ENCODE results near the gene ABCC1.
"Not testable (repeated sequence)": the region's sequence is repeated elsewhere in the genome, so short reads cannot be mapped to it uniquely, and the experiment has no call there.

The ABCC1 gene

DNA sequence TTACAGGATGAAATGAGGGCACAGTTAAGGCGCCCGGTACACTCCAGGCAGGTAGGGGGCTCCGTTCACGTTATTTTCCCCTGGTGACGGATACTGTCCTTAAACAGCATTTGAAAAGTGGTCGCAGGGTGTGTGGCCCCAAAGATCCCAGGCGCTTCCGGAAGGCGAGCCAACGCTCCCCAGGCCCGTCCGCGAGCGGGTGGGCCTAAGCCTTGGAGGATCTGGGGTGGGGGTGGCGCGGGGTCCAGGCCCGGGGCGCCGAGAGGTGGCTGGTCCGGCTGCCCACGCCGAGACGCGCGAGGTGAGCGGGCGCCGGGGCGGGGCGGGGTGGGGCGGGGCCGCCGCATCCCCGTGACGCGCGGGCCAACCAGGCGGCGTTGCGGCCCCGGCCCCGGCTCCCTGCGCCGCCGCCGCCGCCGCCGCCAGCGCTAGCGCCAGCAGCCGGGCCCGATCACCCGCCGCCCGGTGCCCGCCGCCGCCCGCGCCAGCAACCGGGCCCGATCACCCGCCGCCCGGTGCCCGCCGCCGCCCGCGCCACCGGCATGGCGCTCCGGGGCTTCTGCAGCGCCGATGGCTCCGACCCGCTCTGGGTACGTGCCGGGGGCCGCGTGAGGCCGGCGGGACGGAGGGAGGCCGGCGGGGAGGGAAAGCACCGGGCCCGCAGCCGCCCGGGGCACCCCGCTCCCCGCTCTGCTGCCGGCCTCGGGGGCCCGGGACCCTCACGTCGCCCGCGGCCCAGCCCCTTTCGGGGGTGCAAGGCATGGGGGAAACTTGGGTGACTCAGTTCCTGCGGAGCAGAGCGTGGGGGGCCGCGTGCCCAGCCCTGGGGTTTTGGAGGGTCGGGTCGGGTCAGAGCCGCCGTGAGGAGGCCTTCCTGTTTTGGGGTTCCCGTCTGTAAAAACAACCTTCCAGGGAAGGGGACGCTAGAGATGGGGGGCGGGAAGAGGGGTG lies at the start of gene ABCC1:
Gene ABCC1, plus strand, starts transcription at position 407 of the 951 bp plus-strand sequence. Its CDS starts 136 bp downstream, at position 543.
- peak; percentile 76 for DNase-seq
- ATAC-seq: peak; percentile 73

DNA sequence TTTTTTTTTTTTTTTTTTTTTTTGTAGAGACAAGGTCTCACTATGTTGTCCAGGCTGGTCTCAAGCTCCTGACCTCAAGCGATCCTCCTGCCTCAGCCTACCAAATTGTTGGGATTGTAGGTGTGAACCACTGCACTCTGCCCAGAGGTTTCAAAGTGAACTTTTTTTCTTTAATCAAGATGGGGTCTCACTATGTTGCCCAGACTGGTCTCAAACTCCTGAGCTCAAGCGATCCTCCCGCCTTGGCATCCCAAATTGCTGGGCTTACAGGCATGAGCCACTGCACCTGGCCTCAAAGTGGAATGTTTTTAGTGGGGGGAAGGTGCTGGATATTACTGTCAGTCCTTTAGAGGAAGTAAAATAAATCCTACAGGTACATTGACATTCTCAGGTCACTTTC lies 49.1 kb upstream of the ABCC1 start:
- DNase-seq (no peak), ATAC-seq (no peak)

DNA sequence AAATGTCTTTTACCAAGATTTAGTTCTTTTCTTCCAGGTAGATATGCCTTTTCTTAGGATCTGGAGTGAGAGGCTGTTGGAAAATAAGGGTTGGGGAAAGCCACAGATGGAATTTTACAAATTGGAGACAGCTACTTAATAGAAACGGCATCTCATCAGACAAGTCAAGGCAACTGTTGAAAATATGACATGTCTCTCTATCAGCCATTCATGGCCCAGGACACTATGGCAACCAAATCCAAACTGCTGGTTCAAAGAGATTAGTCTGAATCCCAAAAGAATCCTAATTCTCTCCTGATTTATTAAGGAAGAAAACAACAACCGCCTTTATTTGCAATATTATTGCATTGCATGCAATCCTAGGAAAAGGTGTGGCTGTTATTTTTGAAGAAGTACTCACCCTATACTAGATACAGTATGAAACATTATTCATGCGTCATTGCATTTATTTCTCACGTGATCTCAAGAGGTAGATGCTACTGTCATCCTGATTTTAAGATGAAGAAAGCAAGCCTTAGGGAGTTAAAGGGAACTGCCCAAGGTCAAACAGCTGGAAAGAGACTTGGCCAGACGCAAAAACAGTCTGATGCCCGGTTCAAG lies 48.4 kb upstream of the ABCC1 start:
- DNase-seq: no peak
- ATAC-seq: no peak

DNA sequence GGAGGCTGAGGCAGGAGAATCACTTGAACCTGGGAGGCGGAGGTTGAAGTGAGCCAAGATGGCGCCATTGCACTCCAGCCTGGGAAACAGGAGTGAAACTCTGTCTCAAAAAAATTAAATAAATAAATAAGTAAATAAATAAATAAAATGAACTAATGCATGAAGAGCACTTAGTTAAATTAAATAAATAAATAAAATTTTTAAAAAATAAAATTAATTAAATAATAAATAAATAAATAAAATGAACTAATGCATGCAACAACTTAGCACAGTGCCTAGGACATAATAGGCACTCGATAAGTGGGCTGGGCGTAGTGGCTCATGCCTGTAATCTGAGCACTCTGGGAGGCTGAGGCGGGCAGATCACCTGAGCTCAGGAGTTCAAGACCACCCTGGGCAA lies 45.5 kb upstream of the ABCC1 start:
- DNase-seq (no peak), ATAC-seq (no peak)

DNA sequence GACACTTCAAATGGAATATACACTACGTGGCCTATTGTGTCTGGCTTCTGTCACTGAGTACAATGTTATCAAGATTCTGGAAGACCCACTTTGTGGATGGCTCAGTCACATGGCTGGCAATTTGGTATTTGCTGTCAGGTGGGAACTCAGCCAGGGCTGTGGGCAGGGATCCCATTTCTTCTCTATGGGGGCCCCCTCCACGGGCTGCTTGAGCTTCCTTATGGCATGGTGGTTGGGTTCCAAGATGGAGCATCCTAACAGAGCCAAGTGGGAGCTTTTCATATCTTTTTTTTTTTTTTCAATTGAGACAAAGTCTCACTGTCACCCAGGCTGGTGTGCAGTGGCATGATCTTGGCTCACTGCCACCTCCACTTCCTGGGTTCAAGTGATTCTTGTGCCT lies 43.0 kb upstream of the ABCC1 start:
- ATAC-seq (no peak), DNase-seq (no peak)

DNA sequence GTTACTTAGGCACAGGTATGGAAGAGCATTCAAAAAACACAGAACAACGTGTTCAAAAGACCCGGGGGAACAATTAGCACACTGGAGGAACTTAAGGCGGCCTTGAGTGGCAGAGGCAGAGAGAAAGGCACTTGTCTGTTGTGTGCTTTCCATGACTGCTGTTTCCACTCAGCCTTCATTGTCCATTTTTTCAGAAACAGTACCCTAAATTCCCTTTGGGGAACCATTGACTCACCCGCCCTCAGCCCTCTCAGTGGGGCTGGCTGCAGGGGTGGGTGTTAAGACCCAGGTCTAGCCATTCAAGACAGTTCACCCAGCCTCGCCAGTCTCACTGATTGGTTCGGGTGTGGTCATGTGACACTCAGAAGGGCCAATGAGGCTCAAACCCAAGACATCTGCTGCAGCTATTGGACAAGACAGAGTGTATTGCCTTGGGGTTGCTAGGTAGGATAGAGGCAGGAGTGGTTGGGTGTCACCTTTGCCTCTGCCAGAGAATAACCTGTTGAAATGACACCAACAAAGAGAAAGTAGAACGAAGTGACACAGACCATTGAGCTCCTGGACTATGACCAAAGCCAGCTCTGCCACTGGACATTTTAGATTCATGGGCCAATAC lies 41.4 kb upstream of the ABCC1 start:
- DNase-seq: peak; percentile 52
- peak; percentile 99 for ATAC-seq

DNA sequence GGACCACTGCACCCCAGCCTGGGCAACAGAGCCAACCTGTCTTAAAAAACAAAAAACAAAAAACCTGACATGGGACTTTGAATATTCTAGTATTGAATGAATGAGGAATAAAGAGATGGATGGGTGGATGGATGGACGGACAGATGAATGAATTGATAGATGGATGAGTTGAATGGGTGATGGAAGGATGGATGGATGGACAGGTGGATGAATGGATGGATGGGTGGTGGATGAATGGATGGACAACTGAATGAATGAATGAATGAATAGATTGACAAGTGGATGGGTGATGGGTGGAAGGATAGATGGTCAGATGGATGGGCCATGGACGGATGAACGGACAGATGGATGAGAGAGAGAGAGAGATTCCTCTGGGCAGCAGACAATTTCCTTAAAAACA lies 38.2 kb upstream of the ABCC1 start:
- no peak for ATAC-seq
- DNase-seq: no peak

DNA sequence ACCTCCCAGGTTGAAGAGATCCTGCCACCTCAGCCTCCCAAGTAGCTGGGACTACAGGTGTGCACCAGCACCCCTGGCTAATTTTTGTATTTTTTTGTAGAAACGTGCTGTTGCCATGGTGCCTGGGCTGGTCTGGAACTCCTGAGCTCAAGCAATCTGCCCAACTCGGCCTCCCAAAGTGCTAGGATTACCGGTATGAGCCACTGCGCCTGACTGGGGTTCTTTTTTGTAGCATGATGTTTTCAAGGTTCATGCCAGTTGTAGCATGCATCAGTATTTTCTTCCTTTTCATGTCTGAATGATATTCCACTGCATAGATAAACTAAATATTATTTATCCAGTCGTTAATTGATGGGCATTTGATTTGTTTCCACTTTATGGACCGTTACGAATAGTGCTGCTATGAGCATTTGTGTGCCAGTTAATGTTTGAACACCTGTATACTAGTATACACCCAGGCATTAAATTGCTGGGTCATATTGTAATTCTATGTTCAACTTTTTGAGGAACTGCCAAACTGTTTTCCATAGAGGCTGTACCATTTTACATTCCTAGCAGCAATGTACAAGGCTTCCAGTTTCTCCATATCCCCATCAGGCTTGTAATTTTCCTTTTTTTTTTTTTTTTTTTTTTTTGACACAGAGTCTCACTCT lies 36.2 kb upstream of the ABCC1 start:
- ATAC-seq: no peak
- DNase-seq: no peak

DNA sequence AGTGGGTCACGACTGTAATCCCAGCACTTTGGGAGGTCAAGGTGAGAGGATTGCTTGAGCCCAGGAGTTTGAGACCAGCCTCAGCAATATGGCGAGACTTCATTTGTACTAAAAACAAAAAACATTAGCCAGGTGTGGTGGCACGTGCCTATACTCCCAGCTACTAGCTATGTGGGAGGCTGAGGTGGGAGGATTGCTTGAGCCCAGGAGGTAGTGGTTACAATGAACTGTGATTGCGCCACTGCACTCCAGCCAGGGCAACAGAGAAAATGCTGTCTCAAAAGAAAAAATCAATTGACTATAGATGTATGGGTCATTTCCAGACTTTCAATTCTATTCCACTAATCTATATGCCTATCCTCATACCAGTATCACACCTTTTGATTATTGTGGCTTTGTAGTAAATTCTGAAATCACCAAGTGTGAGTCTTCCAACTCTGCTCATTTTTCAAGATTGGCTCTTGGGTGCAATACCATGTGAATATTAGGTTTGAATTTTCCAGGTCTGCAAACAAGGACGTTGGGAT lies 33.8 kb upstream of the ABCC1 start:
- DNase-seq (no peak), ATAC-seq (no peak)

DNA sequence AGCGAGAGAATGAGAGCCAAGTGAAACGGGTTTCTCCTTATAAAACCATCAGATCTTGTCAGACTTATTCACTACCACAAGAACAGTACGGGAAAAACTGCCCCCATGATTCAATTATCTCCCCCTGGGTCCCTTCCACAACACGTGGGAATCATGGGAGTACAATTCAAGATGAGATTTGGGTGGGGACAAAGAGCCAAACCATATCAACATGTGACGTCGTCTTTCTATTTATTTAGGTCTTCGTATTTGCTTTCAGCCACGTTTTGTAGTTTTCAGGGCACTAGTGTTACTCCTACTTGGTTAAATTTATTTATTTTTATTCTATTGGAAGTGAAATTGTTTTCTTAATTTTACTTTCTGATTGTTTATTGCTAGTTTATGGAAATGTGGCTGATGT lies 33.1 kb upstream of the ABCC1 start:
- ATAC-seq (no peak), DNase-seq (no peak)

DNA sequence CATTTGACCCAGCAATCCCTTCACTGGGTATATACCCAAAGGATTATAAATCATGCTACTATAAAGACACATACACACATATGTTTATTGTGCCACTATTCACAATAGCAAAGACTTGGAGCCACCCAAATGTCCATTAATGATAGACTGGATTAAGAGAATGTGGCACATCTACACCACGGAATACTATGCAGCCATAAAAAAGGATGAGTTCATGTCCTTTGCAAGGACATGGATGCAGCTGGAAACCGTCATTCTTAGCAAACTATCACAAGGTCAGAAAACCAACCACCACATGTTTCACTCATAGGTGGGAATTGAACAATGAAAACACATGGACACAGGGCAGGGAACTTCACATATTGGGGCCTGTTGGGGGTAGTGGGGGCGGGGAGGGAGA lies 31.1 kb upstream of the ABCC1 start:
- not testable (repeated sequence) for DNase-seq, ATAC-seq

DNA sequence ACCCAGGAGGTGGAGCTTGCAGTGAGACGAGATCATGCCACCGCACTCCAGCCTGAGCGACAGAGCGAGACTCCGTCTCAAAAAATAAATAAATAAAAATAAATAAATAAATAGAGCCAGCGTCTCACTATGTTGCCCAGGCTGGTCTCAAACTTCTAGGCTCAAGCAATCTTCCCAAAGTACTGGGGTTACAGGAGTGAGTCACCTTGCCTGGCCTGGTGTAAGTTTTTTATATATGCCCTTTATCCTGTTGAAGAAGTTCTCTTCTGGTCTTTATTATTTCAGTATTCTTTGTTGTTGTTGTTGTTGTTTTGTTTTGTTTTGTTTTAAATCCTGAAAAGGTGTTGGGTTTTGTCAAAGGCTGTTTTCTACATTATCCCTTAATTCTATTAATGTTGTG lies 30.1 kb upstream of the ABCC1 start:
- DNase-seq: no peak
- no peak for ATAC-seq

DNA sequence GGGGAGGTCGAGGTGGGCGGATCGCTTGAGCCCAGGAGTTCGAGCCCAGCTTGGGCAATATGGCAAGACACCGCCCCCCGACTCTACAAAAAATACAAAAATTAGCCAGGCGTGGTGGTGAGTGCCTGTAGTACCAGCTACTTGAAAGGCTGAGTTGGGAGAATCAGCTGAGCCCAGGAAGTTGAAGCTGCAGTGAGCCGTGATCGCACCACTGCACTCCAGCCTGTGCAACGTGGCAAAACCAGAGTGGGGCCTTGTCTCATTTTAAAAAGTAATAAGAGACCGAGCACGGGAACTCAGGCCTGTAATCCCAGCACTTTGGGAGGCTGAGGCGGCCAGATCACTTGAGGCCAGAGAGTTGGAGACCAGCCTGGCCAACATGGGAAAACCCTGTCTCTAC lies 24.4 kb upstream of the ABCC1 start:
- ATAC-seq: no peak

DNA sequence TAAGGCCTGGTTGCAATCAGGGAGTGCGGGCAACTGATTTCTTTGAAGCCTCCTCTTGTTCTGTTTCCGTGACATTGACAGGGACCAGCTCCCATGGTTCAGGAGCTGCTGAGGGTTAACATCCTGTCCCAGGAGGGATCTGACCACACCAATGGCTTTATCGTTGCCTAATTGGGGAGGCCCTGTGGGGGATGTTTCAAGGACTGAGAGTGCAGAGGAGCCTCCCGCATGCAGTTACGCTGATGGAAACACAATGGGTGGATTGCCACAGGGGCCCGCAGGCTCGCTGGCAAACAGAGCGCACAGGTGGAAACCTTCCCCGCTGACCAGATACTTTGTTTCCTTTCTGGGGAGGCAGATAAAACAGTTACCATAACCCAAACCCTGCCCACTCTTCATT lies 23.8 kb upstream of the ABCC1 start:
- ATAC-seq (no peak), DNase-seq (no peak)

More for the DNA sequence above, 24.4 kb upstream of the ABCC1 start:
- DNase-seq: no peak

DNA sequence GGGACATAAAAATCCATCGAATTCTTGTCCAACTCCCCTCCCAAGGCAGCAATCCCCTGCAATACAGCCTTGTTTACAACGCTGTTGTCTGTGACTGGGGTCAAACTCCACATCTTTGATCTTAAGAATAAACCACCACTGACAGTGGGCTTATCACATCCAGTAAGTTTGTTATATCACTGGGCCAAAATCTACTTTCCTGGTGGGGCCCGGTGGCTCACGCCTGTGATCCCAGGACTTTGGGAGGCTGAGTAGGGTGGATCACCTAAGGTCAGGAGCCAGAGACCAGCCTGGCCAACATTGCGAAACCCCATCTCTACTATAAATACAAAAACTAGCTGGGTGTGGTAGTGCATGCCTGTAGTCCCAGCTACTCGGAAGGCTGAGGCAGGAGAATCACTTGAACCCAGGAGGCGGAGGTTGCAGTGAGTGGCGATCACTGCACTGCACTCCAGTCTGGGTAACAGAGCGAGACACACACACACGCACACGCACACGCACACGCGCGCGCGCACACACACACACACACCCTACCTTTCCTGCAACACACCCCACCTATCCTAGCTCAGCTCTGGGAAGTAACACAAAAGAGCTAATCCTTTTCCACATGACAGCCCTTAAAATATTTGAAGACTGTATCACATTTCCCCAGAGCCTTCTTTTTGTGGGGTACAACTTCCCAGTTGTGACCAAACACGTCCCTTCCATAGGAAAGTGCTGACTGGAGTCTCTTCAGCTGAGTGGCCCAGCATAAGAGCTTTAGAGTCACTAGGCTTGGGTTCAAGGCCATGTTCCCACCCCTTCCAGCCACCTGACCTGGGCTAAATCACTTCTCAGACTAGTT lies 20.9 kb upstream of the ABCC1 start:
- DNase-seq (no peak), ATAC-seq (no peak)

DNA sequence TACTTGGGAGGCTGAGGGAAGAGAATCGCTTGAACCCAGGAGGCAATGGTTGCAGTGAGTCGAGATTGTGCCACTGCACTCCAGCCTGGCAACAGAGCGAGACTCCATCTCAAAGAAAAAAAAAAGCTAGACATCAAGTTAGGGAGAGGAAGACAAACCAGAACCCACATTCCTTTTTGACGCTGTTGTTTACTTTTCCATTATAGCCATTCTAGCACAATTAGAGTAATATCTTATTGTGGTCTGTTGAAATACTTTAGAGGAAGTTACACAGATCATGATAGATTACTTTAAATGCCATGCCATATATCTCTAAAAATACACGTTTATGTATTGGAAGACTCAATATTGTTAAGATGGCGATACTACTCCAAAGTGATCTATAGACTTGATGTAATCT lies 16.5 kb upstream of the ABCC1 start:
- no peak for ATAC-seq
- no peak for DNase-seq

DNA sequence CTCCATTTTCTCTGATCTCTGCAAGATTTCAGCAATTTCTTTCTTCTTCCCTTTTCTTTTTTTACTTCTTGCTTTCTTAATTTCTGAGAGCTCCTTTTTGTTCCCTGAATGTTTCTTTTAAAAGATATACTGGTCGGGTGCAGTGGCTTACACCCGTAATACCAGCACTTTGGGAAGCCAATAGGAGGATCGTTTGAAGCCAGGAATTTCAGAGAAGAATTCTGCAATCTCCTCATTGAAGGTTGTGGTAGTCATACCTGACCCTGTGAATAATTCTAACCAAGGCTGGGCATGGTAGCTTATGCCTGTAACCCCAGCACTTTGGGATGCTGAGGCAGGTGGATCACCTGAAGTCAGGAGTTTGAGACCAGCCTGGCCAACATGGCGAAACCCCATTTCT lies 15.6 kb upstream of the ABCC1 start:
- no peak for ATAC-seq

DNA sequence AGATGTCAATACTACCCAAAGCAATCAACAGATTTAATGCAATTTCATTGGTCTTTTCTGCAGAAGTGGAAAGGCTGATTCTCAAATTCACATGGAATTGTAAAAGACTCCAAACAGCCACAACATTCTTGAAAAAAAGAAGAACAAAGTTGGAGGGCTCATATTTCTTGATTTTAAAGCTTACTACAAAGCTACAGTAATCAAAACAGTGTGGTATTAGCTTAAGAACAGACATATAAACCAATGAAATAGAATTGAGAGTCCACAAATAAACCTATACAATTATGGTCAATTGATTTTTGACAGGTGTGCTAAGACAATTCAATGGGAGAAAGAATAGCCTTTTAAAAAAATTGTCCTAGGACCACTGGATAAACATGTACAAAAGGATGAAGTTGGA lies 14.4 kb upstream of the ABCC1 start:
- DNase-seq: no peak
- no peak for ATAC-seq

More for the DNA sequence above, 15.6 kb upstream of the ABCC1 start:
- DNase-seq: no peak

DNA sequence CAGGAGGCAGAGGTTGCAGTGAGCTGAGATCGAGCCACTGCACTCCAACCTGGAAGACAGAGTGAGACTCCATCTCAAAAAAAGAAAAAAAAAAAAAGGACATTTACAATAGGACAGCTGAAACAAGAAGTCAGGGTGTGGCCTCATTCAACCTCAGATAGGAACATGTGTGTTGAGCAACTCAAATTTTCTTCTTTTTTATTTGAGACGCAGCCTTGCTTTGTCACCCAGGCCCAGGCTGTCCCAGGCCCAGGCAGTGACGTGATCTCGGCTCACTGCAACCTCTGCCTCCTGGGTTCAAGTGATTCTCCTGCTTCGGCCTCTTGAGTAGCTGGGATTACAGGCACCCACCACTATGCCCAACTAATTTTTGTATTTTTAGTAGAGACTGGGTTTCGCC lies 12.6 kb upstream of the ABCC1 start:
- not testable (repeated sequence) for DNase-seq, ATAC-seq

DNA sequence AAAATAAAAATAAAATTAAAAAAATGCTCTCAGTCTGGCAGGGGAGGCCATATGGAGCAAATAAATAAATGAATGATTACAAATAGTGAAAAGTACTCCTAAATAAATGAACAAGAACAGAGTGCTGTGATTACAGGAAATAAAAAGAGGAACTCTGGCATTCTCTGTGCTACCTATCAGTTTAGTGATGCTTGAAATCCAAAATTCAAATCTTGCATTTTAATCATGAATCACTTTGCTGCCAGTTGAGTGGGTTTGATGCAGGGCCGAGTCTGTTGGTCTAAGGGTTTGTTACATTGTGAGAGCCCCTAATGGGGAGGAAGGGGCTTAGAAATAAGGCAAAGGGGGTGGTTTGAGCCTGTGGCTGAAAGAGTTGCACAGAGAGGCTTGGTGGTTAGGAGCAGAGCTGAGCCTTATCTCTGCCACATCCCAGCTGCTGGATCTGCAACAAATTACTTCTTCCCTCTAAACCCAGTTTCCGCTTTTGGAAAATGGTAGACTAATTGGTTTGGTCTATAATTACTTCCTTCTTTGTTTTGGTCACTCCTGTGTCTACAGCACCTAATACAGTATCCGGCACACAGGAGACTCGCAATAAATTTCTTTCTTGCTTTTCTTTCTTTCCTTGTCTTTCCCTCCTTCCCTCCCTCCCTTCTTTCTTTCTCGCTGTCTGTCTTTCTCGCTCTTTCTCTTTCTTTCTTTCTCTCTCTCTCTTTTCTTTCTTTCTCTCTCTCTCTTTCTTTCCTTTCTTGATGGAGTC lies 6.3 kb upstream of the ABCC1 start:
- ATAC-seq (no peak), DNase-seq (no peak)
